Measurements from ENCODE around the gene ADAMTSL1. TPM values are rescaled to one million over a fixed set of nuclear protein-coding genes. Genes with fewer than 3 reads are reported as not detected.

Gene ADAMTSL1
- total and polyA plus RNA-seq, 2 of the 13 experiments (the other 11 are each of a cell fraction or from before 2014, with no cell fraction given) = not detected

- DNase-seq (ENCODE audit: low spot score) (no peak), FAIRE-seq (no peak), ATAC-seq (no peak)
- no TSS peak for BruUV-seq (replicated peaks)
- H3K27ac ChIP-seq (ENCODE audit: extremely low read length, insufficient read depth, low read length) = no peak overlapping the region
- ChIA-PET CTCF (ENCODE audit: low intra/inter-chr PET ratio, low total read pairs) (no interaction called here), POLR2A (no interaction called here)
- H3K79me2 ChIP-seq (ENCODE audit: insufficient read depth, low read length) = no peaks in the 10 kb centered on the region
- TF ChIP-seq DNMT3B (CRISPR knock-in tag; conservative IDR thresholded peaks at IDR 0.05) = no peak
- no peak for TF ChIP-seq NPAS2 (CRISPR knock-in tag; IDR thresholded peaks at IDR 0.05; ENCODE audit: borderline replicate concordance)
- no peak for TF ChIP-seq SCMH1 (CRISPR knock-in tag; IDR thresholded peaks at IDR 0.05; ENCODE audit: borderline replicate concordance)
- no peak for TF ChIP-seq ZNF180 (CRISPR knock-in tag; IDR thresholded peaks at IDR 0.05; ENCODE audit: borderline replicate concordance, low read depth)
- no peak for TF ChIP-seq NKX3-1 (CRISPR knock-in tag; IDR thresholded peaks at IDR 0.05)
- TF ChIP-seq ZNF761 (CRISPR knock-in tag; conservative IDR thresholded peaks at IDR 0.05) = no peak
- TF ChIP-seq GMEB2 (CRISPR knock-in tag; IDR thresholded peaks at IDR 0.05; ENCODE audit: low read depth) = no peak
- TF ChIP-seq ZFP36 (IDR thresholded peaks at IDR 0.05; ENCODE audit: borderline replicate concordance, low read depth, low read length, partially characterized antibody) = no peak
- no peak for TF ChIP-seq ELF4 (CRISPR knock-in tag; IDR thresholded peaks at IDR 0.05; ENCODE audit: borderline replicate concordance)
- no peak for TF ChIP-seq KMT2B (CRISPR knock-in tag; IDR thresholded peaks at IDR 0.05)
- TF ChIP-seq FOXO1 (CRISPR knock-in tag; IDR thresholded peaks at IDR 0.05) = no peak
- no peak for TF ChIP-seq SP5 (CRISPR knock-in tag; IDR thresholded peaks at IDR 0.05; ENCODE audit: borderline replicate concordance, low read depth)
- H2AFZ ChIP-seq (ENCODE audit: low read length) = no peak overlapping the region
- H3K9me3 ChIP-seq (ENCODE audit: low read length) = no peaks in the 10 kb centered on the region
- no peaks in the 10 kb centered on the region for H3K36me3 ChIP-seq (replicated peaks in 1 of 2; ENCODE audit: control insufficient read depth in 1 of 2, insufficient read depth in 2 of 2, low read length in 2 of 2)
- no peak overlapping the region for H3K9ac ChIP-seq (ENCODE audit: insufficient read depth, low read depth, low read length)
- H4K20me1 ChIP-seq (ENCODE audit: insufficient read depth, low read length) = no peaks in the 10 kb centered on the region
- no peak overlapping the region for H3K4me3 ChIP-seq (replicated peaks in 1 of 3; ENCODE audit: insufficient read depth in 1 of 3, low read depth in 2 of 3, low read length in 3 of 3)
- H3K4me2 ChIP-seq (ENCODE audit: low read depth, low read length) = no peak overlapping the region
- intact Hi-C loops (cut with micrococcal nuclease; ENCODE audit: unreplicated experiment) = no loop called here
- in situ Hi-C loops (cut with HindIII; ENCODE audit: extremely low pct_ligation_motif_present, low pct_unique_long_range_greater_than_20kb) = loop anchor here (25.0 kb wide), 1 partner anchor 538 kb away; no protein-coding TSS in a partner anchor
- H3K4me1 ChIP-seq (ENCODE audit: insufficient read depth, low read length) = no peaks in the 10 kb centered on the region
- no peaks in the 10 kb centered on the region for H3K27me3 ChIP-seq (ENCODE audit: control insufficient read depth in 1 of 2, insufficient read depth in 2 of 2, low read length in 2 of 2)
- WGBS (ENCODE audit: low lambda C conversion rate) = 15% methylated on average over 4 of the region's 4 CpGs
Observed at GRCh38 chr9:18800579-18800978, 326.6 kb downstream of the ADAMTSL1 start.

All from HepG2 (cell line).